SK-N-SH treated with all-trans-retinoic acid at 6 μM for 48 hours (cell line): ENCODE results near the gene SKOR1.

ENCODE experiments used
- ARNTL ChIP-seq: fragments of 450-650 bp; formaldehyde crosslinking; IDR thresholded peaks from 2 replicates; pipeline ENCODE4 v1.5.0; 2020; ENCODE audit warnings: low read depth, mild to moderate bottlenecking, moderate library complexity, borderline replicate concordance
- ESRRG ChIP-seq: fragments of 250-450 bp; sonication (Bioruptor Pico); IDR thresholded peaks from 2 replicates; pipeline ENCODE4 v1.6.1; 2021; ENCODE audit warnings: mild to moderate bottlenecking
- ISL1 ChIP-seq: fragments of 250-450 bp; sonication (Bioruptor Pico); IDR thresholded peaks from 2 replicates; pipeline ENCODE4 v2.1.2; 2022; ENCODE audit warnings: mild to moderate bottlenecking, moderate library complexity
- TCF4 ChIP-seq: fragments of 250-450 bp; sonication (Bioruptor Pico); IDR thresholded peaks from 2 replicates; pipeline ENCODE4 v1.8.0; 2021; ENCODE audit warnings: mild to moderate bottlenecking, moderate library complexity, borderline replicate concordance
- ZNF565 ChIP-seq: fragments of 450-650 bp; formaldehyde crosslinking; conservative IDR thresholded peaks from 2 replicates; pipeline ENCODE4 v1.5.0; 2020; ENCODE audit warnings: low read depth, mild to moderate bottlenecking, moderate library complexity
- TF ChIP-seq, protein P1 (sequence below): fragments of 250-450 bp; sonication (Bioruptor Pico); IDR thresholded peaks from 2 replicates; pipeline ENCODE4 v1.8.0; 2020; ENCODE audit warnings: mild to moderate bottlenecking, moderate library complexity, borderline replicate concordance
- TF ChIP-seq, protein P2 (sequence below): fragments of 250-450 bp; sonication (Bioruptor Pico); IDR thresholded peaks from 2 replicates; pipeline ENCODE4 v1.5.1; 2020; ENCODE audit warnings: low read depth, mild to moderate bottlenecking, moderate library complexity

DNA sequence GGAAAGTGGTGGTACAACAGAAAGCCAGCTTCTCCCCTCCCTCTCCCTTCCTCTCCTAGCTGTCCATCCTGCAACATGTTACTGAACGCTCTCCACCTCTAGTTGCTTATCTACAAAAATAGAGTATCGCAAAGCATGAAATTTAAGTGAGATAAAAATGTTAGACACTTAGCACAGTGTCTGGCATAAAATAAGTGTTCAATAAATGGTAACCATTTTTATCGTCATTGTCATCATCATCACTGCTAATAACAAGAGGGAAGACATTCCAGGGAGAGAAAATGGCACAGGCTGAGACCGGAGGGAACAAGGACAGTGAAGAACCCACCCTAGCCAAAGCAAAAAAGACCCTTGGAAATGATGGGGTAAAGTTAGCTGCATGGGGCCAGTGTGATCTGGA lies 38.7 kb upstream of the SKOR1 start:
- TF ChIP-seq ESRRG (no peak), ISL1 (CRISPR knock-in tag) (no peak), ZNF565 (no peak), ARNTL (CRISPR knock-in tag) (no peak), TCF4 (CRISPR knock-in tag) (no peak)
- TF ChIP-seq, protein P1, sequence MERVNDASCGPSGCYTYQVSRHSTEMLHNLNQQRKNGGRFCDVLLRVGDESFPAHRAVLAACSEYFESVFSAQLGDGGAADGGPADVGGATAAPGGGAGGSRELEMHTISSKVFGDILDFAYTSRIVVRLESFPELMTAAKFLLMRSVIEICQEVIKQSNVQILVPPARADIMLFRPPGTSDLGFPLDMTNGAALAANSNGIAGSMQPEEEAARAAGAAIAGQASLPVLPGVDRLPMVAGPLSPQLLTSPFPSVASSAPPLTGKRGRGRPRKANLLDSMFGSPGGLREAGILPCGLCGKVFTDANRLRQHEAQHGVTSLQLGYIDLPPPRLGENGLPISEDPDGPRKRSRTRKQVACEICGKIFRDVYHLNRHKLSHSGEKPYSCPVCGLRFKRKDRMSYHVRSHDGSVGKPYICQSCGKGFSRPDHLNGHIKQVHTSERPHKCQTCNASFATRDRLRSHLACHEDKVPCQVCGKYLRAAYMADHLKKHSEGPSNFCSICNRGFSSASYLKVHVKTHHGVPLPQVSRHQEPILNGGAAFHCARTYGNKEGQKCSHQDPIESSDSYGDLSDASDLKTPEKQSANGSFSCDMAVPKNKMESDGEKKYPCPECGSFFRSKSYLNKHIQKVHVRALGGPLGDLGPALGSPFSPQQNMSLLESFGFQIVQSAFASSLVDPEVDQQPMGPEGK (CRISPR knock-in tag), result no peak
- TF ChIP-seq, protein P2, sequence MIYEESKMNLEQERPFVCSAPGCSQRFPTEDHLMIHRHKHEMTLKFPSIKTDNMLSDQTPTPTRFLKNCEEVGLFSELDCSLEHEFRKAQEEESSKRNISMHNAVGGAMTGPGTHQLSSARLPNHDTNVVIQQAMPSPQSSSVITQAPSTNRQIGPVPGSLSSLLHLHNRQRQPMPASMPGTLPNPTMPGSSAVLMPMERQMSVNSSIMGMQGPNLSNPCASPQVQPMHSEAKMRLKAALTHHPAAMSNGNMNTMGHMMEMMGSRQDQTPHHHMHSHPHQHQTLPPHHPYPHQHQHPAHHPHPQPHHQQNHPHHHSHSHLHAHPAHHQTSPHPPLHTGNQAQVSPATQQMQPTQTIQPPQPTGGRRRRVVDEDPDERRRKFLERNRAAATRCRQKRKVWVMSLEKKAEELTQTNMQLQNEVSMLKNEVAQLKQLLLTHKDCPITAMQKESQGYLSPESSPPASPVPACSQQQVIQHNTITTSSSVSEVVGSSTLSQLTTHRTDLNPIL (CRISPR knock-in tag), result no peak
